Kidney epithelial cell (primary cell): Measurements from ENCODE around the gene FLT1. TPM values are rescaled to one million over a fixed set of nuclear protein-coding genes. Genes with fewer than 3 reads are reported as not detected.

Experiments
- DNase-seq: peaks from one replicate; pipeline ENCODE4 v3.0.0-alpha.2; 2010; ENCODE audit warnings: low read depth
- H3K27me3 ChIP-seq: 2 replicates; pipeline ENCODE4 v1.6.0; 2011; ENCODE audit warnings: low read length; ENCODE audit not compliant: control insufficient read depth, insufficient read depth
- H3K36me3 ChIP-seq: 2 replicates; pipeline ENCODE4 v1.5.1; 2011; ENCODE audit warnings: low read length; ENCODE audit not compliant: control insufficient read depth, insufficient read depth
- H3K4me3 ChIP-seq: 2 replicates; pipeline ENCODE4 v1.5.1; 2011; ENCODE audit warnings: low read depth, mild to moderate bottlenecking, control low read depth, low read length
- total RNA-seq: library from RNA; depleted of rRNA; stranded (reverse); fragments of >200 nt; gene quantifications from 2 replicates; pipeline ENCODE4 v1.2.3, GENCODE V29; 2015
- TF ChIP-seq, protein P1 (sequence below): IDR thresholded peaks from 2 replicates; pipeline ENCODE4 v1.5.1; 2011; ENCODE audit warnings: mild to moderate bottlenecking, moderate library complexity, low read length, control low read depth, inconsistent platforms; ENCODE audit not compliant: insufficient read depth, poor library complexity, severe bottlenecking

The FLT1 gene
- total RNA-seq, 1 donor from 2014 or later: 0.96 TPM

- Histone ChIP-seq H3K36me3 (no peaks in the 10 kb centered on the region), H3K4me3 (no peak overlapping the region), H3K27me3 (no peaks in the 10 kb centered on the region)
- TF ChIP-seq, protein P1, sequence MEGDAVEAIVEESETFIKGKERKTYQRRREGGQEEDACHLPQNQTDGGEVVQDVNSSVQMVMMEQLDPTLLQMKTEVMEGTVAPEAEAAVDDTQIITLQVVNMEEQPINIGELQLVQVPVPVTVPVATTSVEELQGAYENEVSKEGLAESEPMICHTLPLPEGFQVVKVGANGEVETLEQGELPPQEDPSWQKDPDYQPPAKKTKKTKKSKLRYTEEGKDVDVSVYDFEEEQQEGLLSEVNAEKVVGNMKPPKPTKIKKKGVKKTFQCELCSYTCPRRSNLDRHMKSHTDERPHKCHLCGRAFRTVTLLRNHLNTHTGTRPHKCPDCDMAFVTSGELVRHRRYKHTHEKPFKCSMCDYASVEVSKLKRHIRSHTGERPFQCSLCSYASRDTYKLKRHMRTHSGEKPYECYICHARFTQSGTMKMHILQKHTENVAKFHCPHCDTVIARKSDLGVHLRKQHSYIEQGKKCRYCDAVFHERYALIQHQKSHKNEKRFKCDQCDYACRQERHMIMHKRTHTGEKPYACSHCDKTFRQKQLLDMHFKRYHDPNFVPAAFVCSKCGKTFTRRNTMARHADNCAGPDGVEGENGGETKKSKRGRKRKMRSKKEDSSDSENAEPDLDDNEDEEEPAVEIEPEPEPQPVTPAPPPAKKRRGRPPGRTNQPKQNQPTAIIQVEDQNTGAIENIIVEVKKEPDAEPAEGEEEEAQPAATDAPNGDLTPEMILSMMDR: no peak
- DNase-seq: no peak
Measured at GRCh38 chr13:28435917-28436316, 59.0 kb downstream of the FLT1 start.

DNA sequence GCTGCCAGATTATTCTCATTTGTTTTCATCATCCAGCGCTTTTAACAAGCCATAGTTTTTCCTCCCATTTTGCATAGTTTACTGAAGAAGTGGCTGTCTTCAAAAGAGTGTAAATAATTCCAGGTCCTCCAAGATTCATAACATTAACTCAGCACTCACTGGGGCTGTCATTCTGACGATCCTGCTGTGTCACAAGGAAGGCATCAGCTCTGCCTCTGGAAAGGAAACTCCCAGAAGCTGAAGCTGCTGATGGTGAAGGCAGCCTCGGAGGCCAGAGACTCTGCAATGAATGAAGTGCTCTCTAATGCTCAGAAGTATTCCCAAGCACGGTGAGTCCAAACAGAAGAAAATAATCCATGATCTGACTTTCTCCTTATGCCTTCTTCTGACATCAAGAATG, 60.0 kb downstream of the FLT1 start:
- H3K27me3 ChIP-seq: no peaks in the 10 kb centered on the region
- no peak for DNase-seq
- TF ChIP-seq, protein P1: no peak
- no peaks in the 10 kb centered on the region for H3K36me3 ChIP-seq
- H3K4me3 ChIP-seq: no peak overlapping the region

DNA sequence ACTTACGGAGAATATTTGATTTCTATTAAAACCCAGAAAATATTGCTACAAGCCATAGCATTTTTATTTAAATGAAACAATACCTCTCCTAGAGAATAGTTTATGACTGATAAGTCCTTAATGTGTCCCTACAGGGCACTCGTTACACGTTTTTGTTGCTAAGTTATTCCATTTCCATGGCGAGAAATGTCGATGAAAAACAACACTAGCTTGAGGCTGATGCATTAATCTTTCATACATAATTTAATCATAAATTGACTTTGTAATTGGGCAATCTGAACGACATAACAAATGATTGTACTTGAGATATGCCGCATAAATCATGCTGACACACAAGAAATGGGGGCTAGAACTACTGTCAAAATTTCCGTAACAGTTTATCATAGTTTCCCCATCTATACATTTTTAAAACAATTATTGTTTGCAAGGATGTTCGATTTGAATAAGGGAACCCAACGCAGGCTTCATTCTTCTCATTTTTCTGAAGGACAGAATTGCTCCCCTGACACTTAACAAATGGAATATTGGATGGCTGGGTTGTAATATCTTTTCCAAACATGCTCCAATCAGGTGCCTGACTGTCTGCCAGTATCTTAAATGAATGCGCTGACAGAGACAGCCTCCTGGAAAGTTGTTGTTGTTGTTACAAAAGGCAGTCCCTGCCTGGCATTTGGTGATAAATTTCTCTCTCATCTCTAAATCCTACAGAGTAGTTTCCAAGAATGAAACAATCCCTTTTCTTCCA, 61.9 kb downstream of the FLT1 start:
- H3K4me3 ChIP-seq: no peak overlapping the region
- TF ChIP-seq, protein P1: no peak
- no peak for DNase-seq
- no peaks in the 10 kb centered on the region for H3K27me3 ChIP-seq
- H3K36me3 ChIP-seq: no peaks in the 10 kb centered on the region

DNA sequence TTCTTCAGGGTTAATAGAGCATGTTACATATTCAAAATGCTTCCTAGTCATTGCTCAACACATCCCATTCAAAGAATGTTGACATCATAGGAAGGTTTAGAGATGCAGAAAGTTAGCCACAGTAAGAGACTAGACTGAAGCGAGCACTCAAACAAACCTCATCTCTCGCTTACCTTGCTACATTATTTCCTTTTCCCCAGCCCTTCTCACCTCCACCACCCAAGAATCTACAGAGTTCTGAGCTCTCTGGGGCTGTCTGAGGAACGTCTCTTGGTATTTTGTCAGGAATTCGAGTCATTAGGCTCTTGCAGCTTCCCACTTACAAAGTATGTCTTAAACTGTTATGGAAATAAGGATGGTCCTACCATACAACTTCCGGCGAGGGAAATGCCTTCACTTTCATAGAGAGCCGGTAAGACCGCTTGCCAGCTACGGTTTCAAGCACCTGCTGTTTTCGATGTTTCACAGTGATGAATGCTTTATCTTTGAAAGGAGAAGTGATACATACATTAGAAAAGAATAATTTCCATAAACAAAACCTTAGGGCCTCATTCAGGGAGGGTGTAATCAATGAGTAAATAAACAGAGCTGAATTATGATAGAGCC, 65.1 kb downstream of the FLT1 start:
- H3K27me3 ChIP-seq: no peaks in the 10 kb centered on the region
- TF ChIP-seq, protein P1: no peak
- H3K4me3 ChIP-seq: no peak overlapping the region
- DNase-seq: no peak
- H3K36me3 ChIP-seq: no peaks in the 10 kb centered on the region

- DNase-seq: no peak
- TF ChIP-seq, protein P1: no peak
- Histone ChIP-seq H3K4me3 (no peak overlapping the region), H3K36me3 (no peaks in the 10 kb centered on the region), H3K27me3 (no peaks in the 10 kb centered on the region)
Measured at GRCh38 chr13:28429096-28429495, 65.8 kb downstream of the FLT1 start.
